Muscle of back (tissue), 10 donors: ENCODE data around the gene SCGB1A1. TPM values are rescaled to one million over a fixed set of nuclear protein-coding genes. Genes with fewer than 3 reads are reported as not detected.

ENCODE experiments used
- polyA plus RNA-seq, 10 donors: library from polyadenylated mRNA; unstranded; fragments of 120-200 nt; gene quantifications; one replicate each; pipeline ENCODE4 v1.2.1, GENCODE V29; 2013; ENCODE audit not compliant: insufficient read length in 10 of 10

The SCGB1A1 gene
- polyA plus RNA-seq, 10 donors, result not detected

Other genes with a start within 250 kb of the SCGB1A1 start
- not detected for gene SCGB1D1, start 228.8 kb upstream of the SCGB1A1 start, polyA plus RNA-seq
- not detected for gene SCGB2A1, start 210.4 kb upstream of the SCGB1A1 start, polyA plus RNA-seq
- not detected for gene SCGB1D2, start 176.8 kb upstream of the SCGB1A1 start, polyA plus RNA-seq
- not detected for gene SCGB2A2, start 148.9 kb upstream of the SCGB1A1 start, polyA plus RNA-seq
- gene SCGB1D4, start 120.0 kb upstream of the SCGB1A1 start, polyA plus RNA-seq, result not detected
- 1 to 10 TPM; 2.3 to 5.2 (median 3.1) TPM for gene ASRGL1, start 81.6 kb upstream of the SCGB1A1 start, polyA plus RNA-seq
- gene AHNAK, start 127.8 kb downstream of the SCGB1A1 start, polyA plus RNA-seq, result 100 to 1,000 TPM; 269 to 408 (median 312) TPM
- gene EEF1G, start 154.9 kb downstream of the SCGB1A1 start, polyA plus RNA-seq, result 1,000 to 10,000 TPM; 2,727 to 3,805 (median 3,280) TPM
- 10 to 100 TPM; 11.6 to 17.7 (median 13.8) TPM for gene TUT1, start 172.5 kb downstream of the SCGB1A1 start, polyA plus RNA-seq
- gene MTA2, start 182.8 kb downstream of the SCGB1A1 start, polyA plus RNA-seq, result 10 to 100 TPM; 36.9 to 56.4 (median 44.1) TPM
- gene EML3, start 193.7 kb downstream of the SCGB1A1 start, polyA plus RNA-seq, result 10 to 100 TPM; 11.9 to 25.3 (median 17.7) TPM
- 1 to 10 TPM in 8 of 10 donors, under 1 TPM in 2; 0.69 to 2.4 (median 1.6) TPM for gene ROM1, start 194.2 kb downstream of the SCGB1A1 start, polyA plus RNA-seq
- 10 to 100 TPM; 13.3 to 22.3 (median 18.7) TPM for gene B3GAT3, start 203.0 kb downstream of the SCGB1A1 start, polyA plus RNA-seq
- 100 to 1,000 TPM; 145 to 211 (median 165) TPM for gene GANAB, start 227.6 kb downstream of the SCGB1A1 start, polyA plus RNA-seq
- 10 to 100 TPM in 6 of 10 donors, 1 to 10 TPM in 4; 9.0 to 13.9 (median 11.1) TPM for gene INTS5, start 234.3 kb downstream of the SCGB1A1 start, polyA plus RNA-seq
- 10 to 100 TPM; 30.0 to 44.8 (median 33.0) TPM for gene C11orf98, start 246.2 kb downstream of the SCGB1A1 start, polyA plus RNA-seq
- 1 to 10 TPM; 1.8 to 4.9 (median 3.1) TPM for gene CSKMT, start 246.3 kb downstream of the SCGB1A1 start, polyA plus RNA-seq